HG03460 (cell line): Measurements from ENCODE around the gene ANKRD53.

ENCODE experiments used
- ATAC-seq: cut with Tn5 transposase; IDR thresholded peaks from one replicate; pipeline ENCODE4 v1.9.1; 2021; ENCODE audit not compliant: unreplicated experiment

ANKRD53 gene

DNA sequence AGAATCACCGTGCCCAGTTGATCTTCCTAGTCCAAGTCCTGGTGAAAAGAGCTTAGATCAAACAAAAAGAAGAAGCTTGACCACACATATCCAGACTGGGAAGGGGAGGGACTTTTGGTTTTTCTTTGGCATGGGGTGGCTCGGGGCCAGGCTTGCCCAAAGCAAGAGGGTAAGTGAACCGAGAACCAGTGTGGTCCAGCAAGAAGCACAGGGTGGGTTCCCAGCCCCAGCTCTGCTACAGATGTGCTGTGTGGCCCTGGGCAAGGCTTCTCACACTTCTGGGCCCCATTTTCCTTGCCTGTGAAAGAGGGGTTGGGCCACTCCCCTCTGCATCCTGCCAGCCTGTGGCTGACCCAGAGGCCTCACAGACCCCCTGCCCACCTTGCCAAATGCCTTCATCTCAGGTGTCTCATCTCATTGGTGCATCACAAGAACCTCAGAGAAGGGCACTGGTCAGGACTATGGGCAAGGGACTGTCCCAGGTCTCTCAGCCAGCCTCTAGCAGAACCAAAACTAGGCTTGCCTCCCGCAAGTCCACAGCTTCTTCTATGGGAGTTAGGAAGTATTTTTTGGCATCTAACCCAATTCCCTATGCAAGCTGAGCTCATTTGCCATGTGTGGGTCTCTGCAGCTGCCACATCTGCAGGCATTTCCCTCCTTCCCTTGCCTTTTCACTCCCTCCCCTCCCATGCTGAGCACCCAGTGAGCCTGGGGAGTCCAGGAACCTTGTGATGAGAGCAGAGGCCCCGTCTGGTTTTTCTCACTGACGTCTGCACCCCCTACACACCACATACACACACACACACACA is 35.8 kb upstream of the ANKRD53 start:
- no peak for ATAC-seq

DNA sequence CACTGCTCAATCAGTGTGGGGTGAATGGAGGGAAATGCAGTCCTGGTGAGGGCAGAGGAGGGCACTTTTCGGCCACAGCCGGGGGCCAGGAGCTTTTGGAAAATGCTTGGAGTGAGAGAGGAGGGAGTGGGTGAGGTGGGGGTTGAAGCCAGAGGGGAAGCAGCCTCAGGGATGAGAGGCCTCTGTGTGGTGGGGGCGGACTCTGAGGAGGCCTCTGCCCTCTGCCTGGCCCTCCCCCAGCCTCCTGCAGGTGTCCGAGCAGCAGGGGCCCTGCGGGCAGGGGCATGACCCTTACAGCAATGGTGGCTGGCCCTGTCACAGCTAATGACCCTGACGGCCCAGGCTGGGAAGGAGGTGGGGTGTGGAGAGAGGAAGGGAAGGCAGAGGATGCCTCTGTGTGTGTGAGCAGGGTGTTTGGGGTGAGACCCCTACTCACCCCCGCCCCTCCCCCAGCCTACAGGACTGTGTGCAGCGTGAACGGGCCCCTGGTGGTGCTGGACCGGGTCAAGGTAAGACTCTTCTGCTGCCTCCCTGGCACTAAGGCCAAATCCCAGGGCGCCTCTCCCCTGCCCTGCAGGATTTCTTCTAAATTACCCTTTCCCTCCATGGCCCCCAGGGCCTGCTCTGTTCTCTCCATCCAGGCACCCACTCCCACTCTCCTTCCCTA is 35.1 kb upstream of the ANKRD53 start:
- ATAC-seq, result no peak

DNA sequence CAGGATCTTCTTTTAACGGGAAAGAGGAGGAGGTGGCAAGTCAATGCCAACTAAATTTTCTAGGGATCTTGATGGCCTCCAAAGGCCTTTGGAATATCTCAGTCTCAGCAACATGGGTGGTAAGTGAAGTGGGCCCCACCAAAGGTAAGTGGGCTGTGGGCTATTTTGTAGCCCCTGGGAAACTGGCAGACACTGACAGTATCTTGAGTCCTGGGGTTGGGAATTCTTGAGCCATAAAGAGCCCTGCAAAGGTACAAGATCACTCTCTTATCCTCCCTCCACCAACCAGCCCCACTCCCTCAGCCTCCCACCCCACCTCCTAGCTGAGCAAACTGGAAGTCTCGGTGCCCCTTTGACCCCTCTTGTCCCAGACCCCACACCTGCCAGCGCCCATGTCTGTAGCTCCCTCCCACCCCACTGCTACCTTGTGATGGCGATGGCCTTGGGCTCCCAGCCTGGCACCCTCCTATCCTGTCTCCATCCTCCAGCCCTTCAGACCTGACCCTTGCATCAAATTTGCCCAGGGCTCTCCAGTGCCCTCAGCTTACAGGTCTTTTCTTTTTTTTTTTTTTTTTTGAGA is 34.2 kb upstream of the ANKRD53 start:
- no peak for ATAC-seq

DNA sequence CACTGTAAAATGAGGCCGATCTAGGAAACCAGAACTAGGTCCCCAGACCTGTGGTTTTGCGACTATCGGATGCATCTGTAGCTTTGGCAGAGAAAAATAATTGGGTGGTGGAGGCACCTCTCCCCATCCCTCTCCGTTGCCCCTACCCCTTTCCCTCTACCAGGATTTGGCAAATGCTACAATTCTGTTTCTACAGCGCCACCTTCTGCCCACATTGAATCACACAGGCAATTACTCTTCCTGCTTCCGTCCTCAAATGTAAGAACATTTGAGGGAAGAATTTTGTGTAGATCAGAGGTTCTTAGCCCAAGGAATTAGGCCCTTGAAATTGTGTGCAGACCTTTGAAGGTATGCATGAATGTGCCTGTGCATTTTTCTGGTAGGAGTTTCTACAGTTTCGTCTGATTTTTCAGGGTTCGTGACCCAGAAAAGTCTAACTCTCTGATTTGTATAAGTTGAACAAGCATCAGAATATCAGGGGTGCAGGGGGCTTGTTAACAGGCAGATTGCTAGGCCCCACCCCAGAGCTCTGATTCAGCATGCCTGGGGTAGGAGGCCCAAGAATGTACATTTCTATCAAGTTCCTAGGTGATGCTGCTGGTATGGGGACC is 31.5 kb upstream of the ANKRD53 start:
- ATAC-seq, result no peak

DNA sequence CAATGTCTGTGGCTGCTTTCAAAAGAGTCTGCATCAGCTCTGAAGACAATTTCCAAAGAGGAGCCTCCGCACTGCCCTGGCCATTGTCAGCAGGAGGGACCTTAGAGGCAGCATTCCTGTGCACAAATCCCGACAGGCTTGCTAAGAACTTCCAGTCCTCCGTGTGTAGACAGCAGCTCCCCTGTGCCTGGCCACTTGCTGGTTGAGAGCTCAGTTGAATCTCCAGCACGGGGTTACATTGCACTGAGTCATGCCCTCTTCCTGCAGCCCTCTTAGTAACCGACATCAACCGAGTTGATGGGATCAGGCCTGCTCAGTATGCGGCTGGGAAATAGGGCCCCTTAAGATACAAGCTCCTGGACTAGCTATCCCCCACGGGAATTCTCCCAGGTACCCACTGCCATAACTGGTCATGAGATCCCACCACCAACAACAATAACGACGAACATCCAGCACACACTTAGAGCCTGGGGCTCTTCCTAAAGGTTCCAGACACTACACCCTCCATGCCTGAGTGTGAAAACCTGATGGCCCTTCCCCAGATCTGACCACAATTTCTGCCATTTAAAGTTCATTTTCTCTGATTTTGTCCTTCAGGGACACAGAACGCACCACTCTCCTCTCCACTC is 30.8 kb upstream of the ANKRD53 start:
- no peak for ATAC-seq

DNA sequence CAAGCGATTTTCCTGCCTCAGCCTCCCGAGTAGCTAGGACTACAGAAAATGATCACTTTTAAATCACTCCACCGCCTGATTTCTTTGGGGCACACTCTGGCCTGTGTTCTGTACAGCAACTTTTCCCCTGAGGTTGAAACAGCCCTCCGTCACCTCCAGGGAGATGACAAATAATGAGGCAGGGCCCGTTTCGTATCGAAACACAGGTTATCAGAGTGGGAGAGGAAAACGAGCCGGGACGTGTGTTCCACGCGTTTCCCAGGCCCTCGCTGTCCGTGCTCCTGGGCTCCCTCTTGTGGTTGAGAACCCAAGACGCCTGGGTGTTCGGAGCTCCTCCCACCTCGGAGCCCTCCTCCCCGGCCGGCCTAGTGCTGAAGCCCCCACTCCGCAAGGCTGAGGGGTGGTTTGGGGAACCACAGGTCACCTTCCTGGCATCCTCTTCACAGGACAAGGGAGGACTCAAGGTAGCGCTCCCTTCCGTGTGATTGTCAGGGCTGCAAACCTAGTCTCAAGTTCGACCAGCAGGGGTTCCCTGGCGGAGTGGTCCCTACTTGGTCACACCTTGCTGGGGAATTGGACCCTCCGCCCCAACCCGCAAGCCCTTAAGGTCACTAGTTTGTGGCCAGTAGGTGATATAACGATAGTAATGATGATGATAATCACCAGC is 30.0 kb upstream of the ANKRD53 start:
- peak; percentile 89 for ATAC-seq

DNA sequence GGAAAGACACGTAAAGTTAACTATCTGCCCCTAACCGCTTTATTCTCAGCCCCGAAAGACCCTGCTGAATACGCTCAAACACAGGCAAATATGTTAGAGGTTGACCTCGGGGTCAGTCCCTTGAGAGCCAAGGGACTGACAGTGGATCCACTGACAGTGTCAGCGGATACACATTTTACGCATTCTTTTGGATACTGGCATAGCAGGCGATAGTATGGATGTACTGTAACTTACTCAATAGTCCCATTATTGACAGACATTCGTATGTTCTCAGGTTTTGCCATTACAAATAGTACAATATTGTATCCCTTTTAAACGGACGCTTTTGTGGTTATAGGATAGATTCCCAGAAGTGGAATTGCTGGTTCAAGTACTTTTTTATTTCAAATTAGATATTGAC is 29.3 kb upstream of the ANKRD53 start:
- ATAC-seq, result no peak

DNA sequence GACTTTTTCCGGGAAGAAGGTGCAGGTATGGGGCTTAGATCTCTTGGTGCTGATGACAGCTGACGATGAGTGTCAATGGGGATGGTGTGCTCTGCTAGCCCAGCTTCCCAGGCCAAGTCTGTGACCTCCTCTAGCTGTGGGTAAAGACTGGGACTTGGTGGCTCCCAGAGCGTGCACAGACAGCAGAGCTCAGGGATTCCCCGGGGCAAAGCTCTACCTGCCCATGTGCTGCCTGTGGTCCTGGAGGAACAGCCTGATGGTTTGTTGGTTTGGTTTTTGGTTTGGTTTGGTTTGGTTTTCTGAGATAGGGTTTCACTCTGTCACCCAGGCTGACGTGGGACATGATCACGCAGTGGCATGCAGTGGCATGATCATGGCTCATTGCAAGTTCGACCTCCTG is 23.5 kb upstream of the ANKRD53 start:
- no peak for ATAC-seq

DNA sequence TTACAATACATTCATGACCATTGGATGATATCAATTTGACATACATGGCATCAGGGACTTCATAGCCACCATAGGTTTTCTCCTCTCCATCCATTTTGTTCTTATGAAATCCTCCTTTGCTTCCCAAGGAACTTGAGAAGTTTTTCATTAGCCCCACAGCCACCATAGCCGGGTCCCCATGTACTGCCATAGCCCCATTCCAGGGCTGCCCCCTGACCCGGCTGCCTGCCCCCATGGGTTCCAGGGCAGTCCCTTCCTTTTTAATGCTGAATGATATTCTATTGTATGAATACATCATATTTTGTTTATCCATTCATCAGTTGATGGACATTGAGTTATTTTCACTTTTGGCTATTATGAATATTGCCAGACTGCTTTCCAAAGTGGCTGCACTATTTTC is 22.3 kb upstream of the ANKRD53 start:
- no peak for ATAC-seq

DNA sequence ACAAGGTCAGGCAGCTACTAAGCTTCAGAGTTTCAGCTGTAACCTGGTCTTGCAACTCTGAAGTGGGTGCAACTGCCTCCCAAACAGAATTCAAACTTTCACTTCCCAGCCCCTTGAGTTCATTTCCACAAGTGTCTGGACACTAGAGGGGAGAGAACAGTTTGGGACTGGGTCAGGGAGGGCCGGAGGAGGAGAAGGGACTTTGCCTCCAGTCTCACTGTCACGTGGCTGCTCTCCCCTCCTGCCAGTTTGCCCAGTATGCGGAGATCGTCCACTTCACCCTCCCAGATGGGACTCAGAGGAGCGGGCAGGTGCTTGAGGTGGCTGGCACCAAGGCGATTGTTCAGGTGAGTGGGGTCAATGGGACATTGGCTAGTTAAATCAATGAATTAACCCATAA is 20.6 kb upstream of the ANKRD53 start:
- ATAC-seq, result no peak

DNA sequence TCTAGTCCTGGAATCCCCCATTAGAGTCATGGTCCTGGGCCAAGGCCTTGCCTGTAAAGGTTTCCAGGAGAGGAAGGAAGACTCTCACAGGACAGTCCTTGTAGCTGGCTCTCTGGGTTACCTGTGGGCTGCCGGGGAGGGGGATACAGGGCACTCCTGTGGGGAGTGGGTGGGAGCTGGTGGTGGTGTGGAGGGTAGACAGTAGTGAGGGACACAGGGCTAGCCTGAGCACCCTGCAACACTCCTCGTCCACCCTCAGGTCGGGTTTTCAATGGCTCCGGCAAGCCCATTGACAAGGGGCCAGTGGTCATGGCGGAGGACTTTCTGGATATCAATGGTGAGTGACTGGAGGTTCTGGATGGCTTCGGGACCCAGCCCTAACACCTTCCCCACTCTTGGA is 19.7 kb upstream of the ANKRD53 start:
- no peak for ATAC-seq

DNA sequence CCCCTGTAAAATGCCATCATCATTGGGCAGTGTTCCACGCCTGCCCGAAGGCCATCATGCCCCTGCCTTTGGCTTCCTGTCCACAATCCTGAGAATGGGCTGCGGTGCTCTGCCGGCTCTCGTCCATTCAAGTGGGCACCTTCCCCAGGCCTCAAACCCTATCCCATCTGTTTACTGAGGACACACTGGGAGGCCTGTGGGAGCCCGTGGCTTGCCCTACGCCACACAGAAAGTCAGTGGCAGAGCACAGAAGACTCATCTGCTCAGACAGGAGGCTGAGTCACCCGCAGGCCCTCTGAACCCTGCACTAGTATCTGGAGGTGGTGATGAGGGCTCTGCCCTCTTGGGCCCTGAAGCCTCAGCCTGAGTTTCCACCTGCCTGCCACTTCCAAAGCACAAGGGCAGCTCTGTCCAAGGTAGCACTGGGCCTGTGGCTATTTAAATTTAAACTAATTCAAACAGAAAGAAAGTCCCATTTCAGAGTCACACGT is 19.1 kb upstream of the ANKRD53 start:
- no peak for ATAC-seq

DNA sequence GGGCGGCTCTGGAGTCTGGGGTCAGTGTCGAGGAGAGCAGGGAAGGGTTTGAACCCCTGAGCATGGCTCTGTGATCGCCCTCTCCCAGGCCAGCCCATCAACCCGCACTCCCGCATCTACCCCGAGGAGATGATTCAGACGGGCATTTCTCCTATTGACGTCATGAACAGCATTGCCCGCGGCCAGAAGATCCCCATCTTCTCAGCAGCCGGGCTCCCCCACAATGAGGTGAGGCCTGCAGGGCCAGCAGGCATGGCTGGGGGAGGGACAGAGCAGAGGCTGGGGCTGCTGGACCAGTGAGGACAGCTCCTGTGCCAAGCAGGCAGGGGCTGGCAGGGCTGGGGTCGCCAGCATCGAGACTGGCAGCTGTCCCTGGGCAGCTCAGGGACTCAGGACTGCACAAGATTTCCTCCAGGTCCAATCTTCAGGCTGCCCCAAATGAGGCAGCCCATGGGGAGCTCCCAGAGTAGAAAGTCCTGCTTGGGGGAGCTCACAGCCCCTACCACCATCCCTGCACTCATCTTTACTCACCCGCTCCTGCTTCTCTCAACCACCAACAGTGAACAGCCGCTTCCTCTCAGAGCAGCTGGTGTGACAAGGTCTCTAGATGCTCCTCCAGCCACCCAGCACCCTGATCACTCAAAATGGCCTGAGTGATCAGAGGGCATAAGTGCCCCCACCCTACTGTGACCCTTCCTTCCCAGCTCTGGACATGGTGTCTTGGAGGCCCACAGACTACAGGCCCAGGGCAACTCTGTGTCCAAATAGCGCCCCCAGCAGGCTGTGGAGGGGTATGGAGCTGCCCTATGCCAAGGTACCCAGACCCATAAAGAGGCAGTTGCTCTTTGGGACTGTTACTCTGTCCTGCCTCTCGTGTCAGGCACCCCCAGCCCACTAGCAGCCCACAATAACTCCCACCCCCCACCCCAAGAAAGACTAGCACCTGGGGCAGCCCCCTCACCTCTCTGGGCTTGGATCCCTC is 18.3 kb upstream of the ANKRD53 start:
- no peak for ATAC-seq

DNA sequence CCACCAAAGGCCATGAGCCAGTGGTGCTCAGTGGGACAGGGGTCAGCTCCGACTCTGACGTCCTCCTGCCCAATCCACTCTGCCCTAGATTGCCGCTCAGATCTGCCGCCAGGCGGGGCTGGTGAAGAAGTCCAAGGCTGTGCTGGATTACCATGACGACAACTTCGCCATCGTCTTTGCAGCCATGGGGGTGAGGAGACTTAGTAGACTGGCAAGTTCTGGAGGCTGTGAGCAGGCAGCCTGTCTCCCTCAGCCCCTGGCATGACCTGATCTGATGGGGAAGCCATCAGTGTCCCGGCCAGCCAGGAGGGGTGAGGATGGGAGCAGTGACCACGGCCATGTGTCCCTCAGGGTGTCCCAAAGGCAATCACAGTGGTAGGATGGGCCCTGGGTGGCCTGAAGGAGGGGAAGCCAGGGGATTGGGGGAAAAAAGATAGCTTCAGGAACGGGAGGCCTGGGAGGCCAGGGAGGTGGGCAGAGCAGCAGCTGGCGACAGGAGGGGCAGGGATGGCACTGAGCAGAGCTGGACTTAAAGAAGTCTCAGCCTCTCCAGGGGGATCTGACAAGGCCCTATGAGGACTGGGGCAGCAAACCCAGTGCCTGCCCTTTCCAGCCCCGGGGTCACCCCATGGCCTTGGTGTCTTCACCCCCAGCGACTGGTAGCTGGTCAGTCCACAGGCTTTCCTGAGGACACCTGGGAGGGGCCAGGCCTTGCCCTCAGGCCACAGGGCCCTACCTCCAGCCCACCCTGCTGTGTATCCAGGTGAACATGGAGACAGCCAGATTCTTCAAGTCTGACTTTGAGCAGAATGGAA is 17.4 kb upstream of the ANKRD53 start:
- no peak for ATAC-seq

DNA sequence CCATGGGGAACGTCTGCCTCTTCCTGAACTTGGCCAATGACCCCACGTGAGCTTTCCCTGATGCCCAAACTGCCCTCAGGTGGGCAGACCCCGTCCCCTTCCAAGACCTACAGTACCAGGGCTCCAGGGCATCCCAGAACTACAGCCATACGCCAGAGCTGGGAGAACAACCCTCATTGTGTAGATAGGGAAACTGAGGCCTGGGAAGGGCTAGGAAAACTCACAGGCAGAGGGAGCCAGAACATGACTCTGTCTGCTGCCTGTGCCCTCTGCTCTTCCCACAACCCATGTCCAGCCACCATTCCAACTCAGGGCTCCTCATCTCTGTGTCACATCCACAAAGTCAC is 16.8 kb upstream of the ANKRD53 start:
- no peak for ATAC-seq

DNA sequence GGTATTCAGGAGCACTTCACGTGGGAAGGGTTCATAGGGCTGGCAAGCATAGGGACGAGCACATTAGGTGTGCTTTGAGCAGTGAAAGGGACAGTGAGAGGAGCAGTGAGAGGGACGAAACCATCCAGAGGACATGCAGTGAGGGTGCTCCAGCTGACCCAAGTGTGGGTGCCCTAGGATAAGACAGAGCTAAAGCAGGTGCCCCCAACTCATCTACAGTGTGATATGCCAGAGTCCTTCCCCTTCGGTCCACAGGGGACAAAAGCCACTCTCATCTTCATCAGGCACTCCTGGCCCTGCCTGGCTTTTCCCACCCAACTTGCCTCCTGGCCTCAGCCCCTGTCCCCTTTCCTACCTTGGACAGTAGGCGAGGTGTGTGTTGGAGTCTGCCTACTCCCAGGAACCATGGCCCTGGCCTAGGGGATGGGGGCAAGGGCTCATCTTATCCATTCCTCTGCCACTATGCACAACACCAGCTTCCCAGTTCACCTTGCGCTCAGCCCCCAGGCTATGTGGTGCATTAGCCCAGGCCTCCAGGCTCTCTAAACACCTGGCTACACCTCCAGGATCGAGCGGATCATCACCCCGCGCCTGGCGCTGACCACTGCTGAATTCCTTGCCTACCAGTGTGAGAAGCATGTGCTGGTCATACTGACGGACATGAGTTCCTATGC is 16.1 kb upstream of the ANKRD53 start:
- ATAC-seq, result no peak

DNA sequence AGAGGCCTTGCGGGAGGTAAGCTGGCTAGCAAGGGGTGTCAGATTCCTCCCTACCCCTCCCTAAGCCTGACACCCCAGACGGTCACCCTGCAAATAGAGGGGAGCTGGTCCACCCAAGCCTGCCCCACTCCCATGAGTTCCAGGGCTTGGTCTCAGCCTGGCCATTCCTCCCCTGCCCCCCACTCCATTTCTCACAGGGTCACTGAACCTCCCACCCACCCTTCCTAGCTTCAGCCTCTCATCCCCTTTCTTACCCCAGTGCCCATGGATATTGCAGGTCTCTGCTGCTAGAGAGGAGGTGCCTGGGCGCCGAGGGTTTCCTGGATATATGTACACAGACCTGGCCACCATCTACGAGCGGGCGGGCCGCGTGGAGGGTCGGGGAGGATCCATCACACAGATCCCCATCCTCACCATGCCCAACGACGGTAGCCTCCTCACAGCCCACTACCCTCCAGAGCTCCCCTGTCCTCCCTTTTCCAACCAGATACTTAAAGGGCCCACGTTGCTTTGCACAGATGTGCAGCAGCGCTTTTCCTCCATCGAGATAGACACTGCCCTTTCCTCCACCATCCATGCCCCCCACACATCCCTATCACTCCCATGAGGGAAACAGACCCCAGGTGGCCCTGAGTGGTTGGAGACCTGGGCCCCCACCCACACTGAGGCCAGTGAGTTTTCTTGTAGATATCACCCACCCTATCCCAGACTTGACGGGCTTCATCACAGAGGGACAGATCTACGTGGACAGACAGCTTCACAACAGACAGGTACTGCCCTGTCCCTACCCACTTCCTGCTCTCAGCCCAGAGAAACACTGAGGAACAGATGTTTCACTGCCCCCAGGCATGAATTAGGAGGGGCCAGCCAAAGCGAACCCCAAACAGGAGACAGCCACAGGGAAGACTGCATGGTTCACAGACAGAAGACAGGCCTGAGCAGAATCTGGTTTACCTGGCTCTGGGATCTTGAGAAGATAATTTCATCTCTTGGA is 15.2 kb upstream of the ANKRD53 start:
- no peak for ATAC-seq
